SK-N-SH treated with all-trans-retinoic acid at 6 μM for 48 hours (cell line): ENCODE results near the gene GABBR2.

ENCODE experiments used
- ATAC-seq: fragments of 200-7000 bp; cut with Tn5 transposase; 3 replicates; pipeline ENCODE4 v1.9.1; 2020; ENCODE audit warnings: mild to moderate bottlenecking, moderate library complexity
- ARNTL ChIP-seq: fragments of 450-650 bp; formaldehyde crosslinking; IDR thresholded peaks from 2 replicates; pipeline ENCODE4 v1.5.0; 2020; ENCODE audit warnings: low read depth, mild to moderate bottlenecking, moderate library complexity, borderline replicate concordance
- BACH2 ChIP-seq: fragments of 250-450 bp; sonication (Bioruptor Pico); IDR thresholded peaks from 2 replicates; pipeline ENCODE4 v1.9.0; 2021; ENCODE audit warnings: mild to moderate bottlenecking, borderline replicate concordance
- CREB5 ChIP-seq: fragments of 250-450 bp; sonication (Bioruptor Pico); IDR thresholded peaks from 2 replicates; pipeline ENCODE4 v1.5.1; 2020; ENCODE audit warnings: low read depth, mild to moderate bottlenecking, moderate library complexity
- CSDC2 ChIP-seq: fragments of 250-450 bp; sonication (Bioruptor Pico); IDR thresholded peaks from 2 replicates; pipeline ENCODE4 v1.5.0; 2020; ENCODE audit warnings: mild to moderate bottlenecking, moderate library complexity
- ESRRG ChIP-seq: fragments of 250-450 bp; sonication (Bioruptor Pico); IDR thresholded peaks from 2 replicates; pipeline ENCODE4 v1.6.1; 2021; ENCODE audit warnings: mild to moderate bottlenecking
- GLIS3 ChIP-seq: fragments of 250-450 bp; sonication (Bioruptor Pico); IDR thresholded peaks from 2 replicates; pipeline ENCODE4 v1.5.0; 2020; ENCODE audit warnings: mild to moderate bottlenecking, moderate library complexity
- OSR1 ChIP-seq: fragments of 250-450 bp; sonication (Bioruptor Pico); IDR thresholded peaks from 2 replicates; pipeline ENCODE4 v1.8.0; 2022; ENCODE audit warnings: moderate library complexity, mild to moderate bottlenecking, inconsistent platforms
- PPARA ChIP-seq: fragments of 250-450 bp; sonication (Bioruptor Pico); IDR thresholded peaks from 2 replicates; pipeline ENCODE4 v1.5.0; 2020; ENCODE audit warnings: mild to moderate bottlenecking, borderline replicate concordance
- RARB ChIP-seq: fragments of 250-450 bp; sonication (Bioruptor Pico); IDR thresholded peaks from 2 replicates; pipeline ENCODE4 v1.8.0; 2021; ENCODE audit warnings: mild to moderate bottlenecking, moderate library complexity
- TCF4 ChIP-seq: fragments of 250-450 bp; sonication (Bioruptor Pico); IDR thresholded peaks from 2 replicates; pipeline ENCODE4 v1.8.0; 2021; ENCODE audit warnings: mild to moderate bottlenecking, moderate library complexity, borderline replicate concordance
- TOX ChIP-seq: fragments of 250-450 bp; sonication (Bioruptor Pico); IDR thresholded peaks from 2 replicates; pipeline ENCODE4 v1.8.0; 2021; ENCODE audit warnings: mild to moderate bottlenecking, moderate library complexity, borderline replicate concordance
- ZC3H10 ChIP-seq: fragments of 250-450 bp; sonication (Bioruptor Pico); IDR thresholded peaks from 2 replicates; pipeline ENCODE4 v1.5.1; 2021; ENCODE audit warnings: mild to moderate bottlenecking, moderate library complexity
- ZFP3 ChIP-seq: fragments of 250-450 bp; sonication (Bioruptor Pico); IDR thresholded peaks from 2 replicates; pipeline ENCODE4 v1.5.0; 2020; ENCODE audit warnings: mild to moderate bottlenecking, moderate library complexity
- ZFP30 ChIP-seq: fragments of 450-650 bp; formaldehyde crosslinking; IDR thresholded peaks from 2 replicates; pipeline ENCODE4 v1.5.0; 2022; ENCODE audit warnings: mild to moderate bottlenecking, moderate library complexity
- ZNF70 ChIP-seq: fragments of 450-650 bp; formaldehyde crosslinking; IDR thresholded peaks from 2 replicates; pipeline ENCODE4 v1.5.0; 2020; ENCODE audit warnings: mild to moderate bottlenecking, moderate library complexity
- ZNF8 ChIP-seq: fragments of 450-650 bp; formaldehyde crosslinking; IDR thresholded peaks from 2 replicates; pipeline ENCODE4 v1.5.0; 2020; ENCODE audit warnings: mild to moderate bottlenecking, moderate library complexity
- TF ChIP-seq, protein P1 (sequence below): fragments of 250-450 bp; sonication (Bioruptor Pico); IDR thresholded peaks from 2 replicates; pipeline ENCODE4 v1.5.1; 2021; ENCODE audit warnings: mild to moderate bottlenecking, moderate library complexity
- TF ChIP-seq, protein P2 (sequence below): fragments of 250-450 bp; sonication (Bioruptor Pico); IDR thresholded peaks from 2 replicates; pipeline ENCODE4 v1.8.0; 2021; ENCODE audit warnings: low read depth, mild to moderate bottlenecking, moderate library complexity, borderline replicate concordance
- TF ChIP-seq, protein P3 (sequence below): fragments of 250-450 bp; sonication (Bioruptor Pico); IDR thresholded peaks from 2 replicates; pipeline ENCODE4 v1.5.0; 2020; ENCODE audit warnings: mild to moderate bottlenecking, moderate library complexity

The GABBR2 gene

GRCh38 chr9:98614941-98615340 is 93.8 kb downstream of the GABBR2 start:
- TF ChIP-seq ARNTL (CRISPR knock-in tag), result no peak
- no peak for ATAC-seq

DNA sequence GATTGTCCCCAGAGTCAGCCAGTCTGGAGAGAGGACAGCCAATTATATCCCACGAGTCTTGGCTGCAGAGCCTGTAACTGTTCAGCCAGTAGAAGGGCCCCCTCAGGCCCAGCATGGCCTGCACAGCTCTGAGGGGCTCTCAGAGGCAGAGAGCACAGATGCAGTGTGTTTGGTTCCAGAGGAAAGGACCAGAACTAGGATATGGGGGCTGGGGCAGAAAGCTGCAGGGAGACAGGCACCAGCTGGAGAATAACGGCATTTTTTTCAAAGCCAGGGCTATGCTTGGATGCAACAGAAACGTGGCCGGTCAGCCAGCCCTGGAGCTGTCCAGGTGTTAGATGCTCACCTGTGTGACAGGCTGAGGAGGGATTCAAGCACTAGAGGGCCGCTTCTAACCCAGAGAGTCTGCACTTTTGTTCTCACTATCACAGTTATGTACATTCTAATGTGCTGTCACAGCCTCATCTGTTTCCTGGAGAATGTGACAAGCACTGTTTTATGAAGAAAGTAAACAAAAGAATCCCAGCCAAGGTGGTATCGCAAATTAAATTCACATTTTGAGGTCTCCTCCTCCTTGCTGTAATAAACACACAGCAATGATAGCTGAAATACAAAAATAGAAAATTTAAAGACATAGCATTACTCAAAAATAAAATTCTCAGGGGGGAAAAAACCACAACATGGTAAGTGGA is 96.5 kb downstream of the GABBR2 start:
- ATAC-seq, result no peak
- TF ChIP-seq CSDC2 (CRISPR knock-in tag) (no peak), GLIS3 (CRISPR knock-in tag) (no peak), ZC3H10 (CRISPR knock-in tag) (no peak), ZFP30 (CRISPR knock-in tag) (no peak), ARNTL (CRISPR knock-in tag) (no peak), BACH2 (no peak), TCF4 (no peak), ESRRG (CRISPR knock-in tag) (no peak), TOX (no peak), ZNF70 (CRISPR knock-in tag) (no peak), CREB5 (CRISPR knock-in tag) (no peak), OSR1 (CRISPR knock-in tag) (no peak)
- TF ChIP-seq, protein P1, sequence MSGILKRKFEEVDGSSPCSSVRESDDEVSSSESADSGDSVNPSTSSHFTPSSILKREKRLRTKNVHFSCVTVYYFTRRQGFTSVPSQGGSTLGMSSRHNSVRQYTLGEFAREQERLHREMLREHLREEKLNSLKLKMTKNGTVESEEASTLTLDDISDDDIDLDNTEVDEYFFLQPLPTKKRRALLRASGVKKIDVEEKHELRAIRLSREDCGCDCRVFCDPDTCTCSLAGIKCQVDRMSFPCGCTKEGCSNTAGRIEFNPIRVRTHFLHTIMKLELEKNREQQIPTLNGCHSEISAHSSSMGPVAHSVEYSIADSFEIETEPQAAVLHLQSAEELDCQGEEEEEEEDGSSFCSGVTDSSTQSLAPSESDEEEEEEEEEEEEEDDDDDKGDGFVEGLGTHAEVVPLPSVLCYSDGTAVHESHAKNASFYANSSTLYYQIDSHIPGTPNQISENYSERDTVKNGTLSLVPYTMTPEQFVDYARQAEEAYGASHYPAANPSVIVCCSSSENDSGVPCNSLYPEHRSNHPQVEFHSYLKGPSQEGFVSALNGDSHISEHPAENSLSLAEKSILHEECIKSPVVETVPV, result no peak
- TF ChIP-seq, protein P2, sequence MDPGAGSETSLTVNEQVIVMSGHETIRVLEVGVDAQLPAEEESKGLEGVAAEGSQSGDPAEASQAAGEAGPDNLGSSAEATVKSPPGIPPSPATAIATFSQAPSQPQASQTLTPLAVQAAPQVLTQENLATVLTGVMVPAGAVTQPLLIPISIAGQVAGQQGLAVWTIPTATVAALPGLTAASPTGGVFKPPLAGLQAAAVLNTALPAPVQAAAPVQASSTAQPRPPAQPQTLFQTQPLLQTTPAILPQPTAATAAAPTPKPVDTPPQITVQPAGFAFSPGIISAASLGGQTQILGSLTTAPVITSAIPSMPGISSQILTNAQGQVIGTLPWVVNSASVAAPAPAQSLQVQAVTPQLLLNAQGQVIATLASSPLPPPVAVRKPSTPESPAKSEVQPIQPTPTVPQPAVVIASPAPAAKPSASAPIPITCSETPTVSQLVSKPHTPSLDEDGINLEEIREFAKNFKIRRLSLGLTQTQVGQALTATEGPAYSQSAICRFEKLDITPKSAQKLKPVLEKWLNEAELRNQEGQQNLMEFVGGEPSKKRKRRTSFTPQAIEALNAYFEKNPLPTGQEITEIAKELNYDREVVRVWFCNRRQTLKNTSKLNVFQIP (CRISPR knock-in tag), result no peak
- TF ChIP-seq, protein P3, sequence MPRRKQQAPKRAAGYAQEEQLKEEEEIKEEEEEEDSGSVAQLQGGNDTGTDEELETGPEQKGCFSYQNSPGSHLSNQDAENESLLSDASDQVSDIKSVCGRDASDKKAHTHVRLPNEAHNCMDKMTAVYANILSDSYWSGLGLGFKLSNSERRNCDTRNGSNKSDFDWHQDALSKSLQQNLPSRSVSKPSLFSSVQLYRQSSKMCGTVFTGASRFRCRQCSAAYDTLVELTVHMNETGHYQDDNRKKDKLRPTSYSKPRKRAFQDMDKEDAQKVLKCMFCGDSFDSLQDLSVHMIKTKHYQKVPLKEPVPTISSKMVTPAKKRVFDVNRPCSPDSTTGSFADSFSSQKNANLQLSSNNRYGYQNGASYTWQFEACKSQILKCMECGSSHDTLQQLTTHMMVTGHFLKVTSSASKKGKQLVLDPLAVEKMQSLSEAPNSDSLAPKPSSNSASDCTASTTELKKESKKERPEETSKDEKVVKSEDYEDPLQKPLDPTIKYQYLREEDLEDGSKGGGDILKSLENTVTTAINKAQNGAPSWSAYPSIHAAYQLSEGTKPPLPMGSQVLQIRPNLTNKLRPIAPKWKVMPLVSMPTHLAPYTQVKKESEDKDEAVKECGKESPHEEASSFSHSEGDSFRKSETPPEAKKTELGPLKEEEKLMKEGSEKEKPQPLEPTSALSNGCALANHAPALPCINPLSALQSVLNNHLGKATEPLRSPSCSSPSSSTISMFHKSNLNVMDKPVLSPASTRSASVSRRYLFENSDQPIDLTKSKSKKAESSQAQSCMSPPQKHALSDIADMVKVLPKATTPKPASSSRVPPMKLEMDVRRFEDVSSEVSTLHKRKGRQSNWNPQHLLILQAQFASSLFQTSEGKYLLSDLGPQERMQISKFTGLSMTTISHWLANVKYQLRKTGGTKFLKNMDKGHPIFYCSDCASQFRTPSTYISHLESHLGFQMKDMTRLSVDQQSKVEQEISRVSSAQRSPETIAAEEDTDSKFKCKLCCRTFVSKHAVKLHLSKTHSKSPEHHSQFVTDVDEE (CRISPR knock-in tag), result no peak

DNA sequence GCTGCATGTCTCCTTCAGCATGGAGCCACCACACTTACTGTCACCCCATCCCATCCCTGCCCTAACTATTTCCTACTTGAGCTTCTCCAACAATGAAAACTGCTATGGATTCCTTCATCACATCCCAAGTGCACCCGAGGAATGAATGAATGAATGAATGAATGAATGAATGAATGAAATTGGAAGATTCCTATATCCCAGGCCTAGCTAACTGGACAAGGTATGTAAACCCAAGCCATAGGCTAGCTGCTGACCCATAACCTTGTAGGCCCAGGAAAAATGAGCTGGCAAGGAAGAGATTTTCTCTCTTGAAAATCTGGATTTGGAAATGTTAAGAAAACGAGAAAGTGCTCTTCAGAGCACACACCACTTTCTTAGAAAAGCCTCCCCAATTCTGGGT is 97.4 kb downstream of the GABBR2 start:
- ATAC-seq, result no peak
- no peak for TF ChIP-seq TCF4
- TF ChIP-seq BACH2, result no peak
- TF ChIP-seq, protein P3 (CRISPR knock-in tag), result no peak
- no peak for TF ChIP-seq CSDC2 (CRISPR knock-in tag)
- no peak for TF ChIP-seq ZFP3
- TF ChIP-seq TOX, result no peak

GRCh38 chr9:98610711-98611110 is 98.0 kb downstream of the GABBR2 start:
- no peak for ATAC-seq
- TF ChIP-seq TOX, result no peak
- no peak for TF ChIP-seq PPARA
- no peak for TF ChIP-seq TCF4
- no peak for TF ChIP-seq ZFP30 (CRISPR knock-in tag)
- TF ChIP-seq ARNTL (CRISPR knock-in tag), result no peak
- no peak for TF ChIP-seq ZNF70 (CRISPR knock-in tag)
- TF ChIP-seq RARB (CRISPR knock-in tag), result no peak
- TF ChIP-seq ZNF8 (CRISPR knock-in tag), result no peak
